K562 (cell line): ENCODE data around the gene EPHB2.

Experiments
- CTCF ChIP-seq, 3 experiments: IDR thresholded peaks in 2 of 3; conservative IDR thresholded peaks in 1 of 3; 2 replicates each; pipeline ENCODE4 v1.5.1; 2011 to 2012; ENCODE audit warnings: low read length in 3 of 3, mild to moderate bottlenecking in 3 of 3, control low read depth in 2 of 3, improper control_type of control experiment in 1 of 3, inconsistent platforms in 1 of 3, low read depth in 1 of 3, mixed read lengths in 1 of 3, moderate library complexity in 1 of 3; ENCODE audit not compliant: insufficient read depth in 2 of 3
- HDAC2 ChIP-seq: fragments of 450-650 bp; IDR thresholded peaks from 2 replicates; pipeline ENCODE4 v1.6.1; 2016; ENCODE audit warnings: mild to moderate bottlenecking
- MTA3 ChIP-seq: fragments of 450-650 bp; formaldehyde crosslinking; IDR thresholded peaks from 2 replicates; pipeline ENCODE4 v1.6.1; 2017; ENCODE audit warnings: mild to moderate bottlenecking, borderline replicate concordance
- NBN ChIP-seq: fragments of 450-650 bp; IDR thresholded peaks from 2 replicates; pipeline ENCODE4 v1.6.1; 2016; ENCODE audit warnings: low read depth, mild to moderate bottlenecking
- RBM34 ChIP-seq: fragments of 200-400 bp; formaldehyde crosslinking; IDR thresholded peaks from 2 replicates; pipeline ENCODE4 v1.6.1; 2018; ENCODE audit warnings: low read length, borderline replicate concordance; ENCODE audit not compliant: insufficient read depth
- SOX6 ChIP-seq: fragments of 450-650 bp; IDR thresholded peaks from 2 replicates; pipeline ENCODE4 v1.6.1; 2014; ENCODE audit warnings: mild to moderate bottlenecking
- ZBTB8A ChIP-seq: fragments of 450-650 bp; IDR thresholded peaks from 2 replicates; pipeline ENCODE4 v1.6.1; 2018; ENCODE audit warnings: mild to moderate bottlenecking, moderate library complexity; ENCODE audit not compliant: partially characterized antibody
- ZHX1 ChIP-seq: fragments of 150-350 bp; conservative IDR thresholded peaks from 2 replicates; pipeline ENCODE4 v1.6.1; 2014; ENCODE audit warnings: low read length

DNA sequence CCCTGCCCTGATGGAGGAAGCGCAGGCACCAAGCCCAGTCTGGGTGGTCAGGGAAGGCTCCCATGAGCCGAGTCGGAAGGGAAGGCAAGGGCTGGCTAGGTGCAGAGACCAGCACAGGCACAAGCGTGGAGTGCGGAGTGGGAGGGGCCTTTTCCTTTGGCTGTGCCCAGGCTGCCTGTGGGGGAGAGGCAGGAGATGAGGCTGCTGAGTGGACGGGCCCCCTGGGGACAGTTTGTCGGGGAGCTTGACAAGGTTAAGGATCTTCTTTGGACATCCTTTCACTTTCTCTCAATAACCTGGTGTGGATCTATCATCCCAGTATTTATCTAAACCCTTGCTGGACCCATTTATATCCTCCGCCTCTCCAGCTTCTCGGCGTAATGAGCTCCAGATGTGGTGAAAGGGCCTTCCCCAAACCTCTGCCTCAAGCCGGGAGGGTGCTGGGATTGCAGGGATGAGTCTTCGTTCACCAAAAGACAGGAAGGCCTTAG, 42.9 kb downstream of the EPHB2 start:
- TF ChIP-seq RBM34, result no peak
- TF ChIP-seq SOX6, result no peak
- no peak for TF ChIP-seq HDAC2
- no peak for TF ChIP-seq MTA3
- TF ChIP-seq NBN, result no peak
- TF ChIP-seq ZBTB8A, result no peak
- TF ChIP-seq ZHX1, result no peak
- TF ChIP-seq CTCF (IDR thresholded peaks at IDR 0.05 in 2 of 3, conservative IDR thresholded peaks at IDR 0.05 in 1 of 3; ENCODE audit: insufficient read depth in 2 of 3, low read depth in 1 of 3, low read length in 3 of 3), result no peak
